ENCODE measurements around the gene OR52B2. TPM values are rescaled to one million over a fixed set of nuclear protein-coding genes. Genes with fewer than 3 reads are reported as not detected.

Gene OR52B2
- total RNA-seq, result not detected

- no peak within 1 kb of the TSS for H3K4me3 Mint-ChIP-seq
- CTCF ChIA-PET, result no interaction called here
Measured at GRCh38 chr11:6170226-6170625, at the start of gene OR52B2. OR52B2 (minus strand) TSS chr11:6170326; CDS start chr11:6170326, 0 bp downstream.

GRCh38 chr11:6219359-6219758, 49.2 kb upstream of the OR52B2 start:
- intact Hi-C loops (cut with micrococcal nuclease), result no loop called here
- peaks cover 27% of the 10 kb centered on the region for H3K36me3 Mint-ChIP-seq (ENCODE audit: low read depth)
- POLR2A ChIA-PET, result no interaction called here

More at GRCh38 chr11:6170226-6170625, at the start of gene OR52B2:
- ATAC-seq, result no peak
- Mint-ChIP-seq H3K27ac (no peak within 1 kb of the TSS), H3K4me1 (ENCODE audit: low read depth) (no peaks in the 10 kb centered on the region), H3K27me3 (peaks cover 5% of the 10 kb centered on the region), H3K36me3 (ENCODE audit: low read depth) (no peaks in the 10 kb centered on the region), H3K9me3 (no peaks in the 10 kb centered on the region)
- POLR2A ChIA-PET, result no interaction called here
- no peak for DNase-seq
- no peak for TF ChIP-seq CTCF (IDR thresholded peaks at IDR 0.05)
- intact Hi-C loops (cut with micrococcal nuclease), result no loop called here

GRCh38 chr11:6217722-6218121, 47.6 kb upstream of the OR52B2 start:
- DNase-seq (no peak), ATAC-seq (no peak)
- H3K9me3 Mint-ChIP-seq, result no peaks in the 10 kb centered on the region
- no peaks in the 10 kb centered on the region for H3K27me3 Mint-ChIP-seq
- no peak overlapping the region for H3K4me3 Mint-ChIP-seq
- POLR2A ChIA-PET, result no interaction called here
- no peak overlapping the region for H3K27ac Mint-ChIP-seq
- peaks cover 24% of the 10 kb centered on the region for H3K36me3 Mint-ChIP-seq (ENCODE audit: low read depth)
- peaks cover 7% of the 10 kb centered on the region for H3K4me1 Mint-ChIP-seq (ENCODE audit: low read depth)
- CTCF ChIA-PET, result interaction anchor here (1.6 to 2.5 kb wide), 2 partner anchors 11 to 145 kb away, joined by 4 to 8 read pairs; no protein-coding TSS in a partner anchor
- TF ChIP-seq CTCF (IDR thresholded peaks at IDR 0.05), result no peak
- intact Hi-C loops (cut with micrococcal nuclease), result no loop called here

More at GRCh38 chr11:6219359-6219758, 49.2 kb upstream of the OR52B2 start:
- peak overlapping the region; percentile 17 for H3K27ac Mint-ChIP-seq
- no peaks in the 10 kb centered on the region for H3K27me3 Mint-ChIP-seq
- ATAC-seq (no peak), DNase-seq (no peak)
- peaks cover 7% of the 10 kb centered on the region for H3K4me1 Mint-ChIP-seq (ENCODE audit: low read depth)
- no peak overlapping the region for H3K4me3 Mint-ChIP-seq
- no peaks in the 10 kb centered on the region for H3K9me3 Mint-ChIP-seq
- CTCF ChIA-PET, result interaction anchor here (0.7 to 1.1 kb wide), 2 partner anchors 9 to 11 kb away, joined by 4 read pairs; no protein-coding TSS in a partner anchor
- no peak for TF ChIP-seq CTCF (IDR thresholded peaks at IDR 0.05)

GRCh38 chr11:6216501-6216900, 46.4 kb upstream of the OR52B2 start:
- Mint-ChIP-seq H3K4me1 (ENCODE audit: low read depth) (peaks cover 7% of the 10 kb centered on the region), H3K27ac (no peak overlapping the region), H3K27me3 (no peaks in the 10 kb centered on the region), H3K9me3 (no peaks in the 10 kb centered on the region), H3K36me3 (ENCODE audit: low read depth) (peaks cover 21% of the 10 kb centered on the region), H3K4me3 (no peak overlapping the region)
- no peak for ATAC-seq
- POLR2A ChIA-PET, result interaction anchor here (1.6 kb wide), 1 partner anchor 9 kb away, joined by 6 read pairs; no protein-coding TSS in a partner anchor
- TF ChIP-seq CTCF (IDR thresholded peaks at IDR 0.05), result no peak
- CTCF ChIA-PET, result interaction anchor here (1.0 to 2.5 kb wide), 4 partner anchors 8 to 147 kb away, joined by 3 to 8 read pairs (median 4); no protein-coding TSS in a partner anchor
- intact Hi-C loops (cut with micrococcal nuclease), result no loop called here
- no peak for DNase-seq

- peaks cover 18% of the 10 kb centered on the region for H3K36me3 Mint-ChIP-seq (ENCODE audit: low read depth)
- intact Hi-C loops (cut with micrococcal nuclease), result no loop called here
- CTCF ChIA-PET, result interaction anchor here (0.7 kb wide), 1 partner anchor 37 kb away, joined by 3 read pairs; no protein-coding TSS in a partner anchor
Measured at GRCh38 chr11:6214530-6214929, 44.4 kb upstream of the OR52B2 start.

More at GRCh38 chr11:6214530-6214929, 44.4 kb upstream of the OR52B2 start:
- Mint-ChIP-seq H3K4me3 (no peak overlapping the region), H3K27me3 (no peaks in the 10 kb centered on the region), H3K9me3 (no peaks in the 10 kb centered on the region), H3K27ac (no peak overlapping the region), H3K4me1 (ENCODE audit: low read depth) (peaks cover 4% of the 10 kb centered on the region)
- DNase-seq, result no peak
- POLR2A ChIA-PET, result no interaction called here
- no peak for TF ChIP-seq CTCF (IDR thresholded peaks at IDR 0.05)
- ATAC-seq, result no peak
